Activated CD4-positive, alpha-beta T cell treated with anti-CD3 and anti-CD28 coated beads, Interleukin-10, Interleukin-2, amounts not matched to agents 100 ng/mL and 50 ng/mL, durations not matched to agents 16 hours and 8 hours (primary cell): ENCODE data around the gene WDR19.

Experiments
- DNase-seq: peaks from one replicate; pipeline ENCODE4 v3.0.0-alpha.2; 2020

WDR19 gene

DNA sequence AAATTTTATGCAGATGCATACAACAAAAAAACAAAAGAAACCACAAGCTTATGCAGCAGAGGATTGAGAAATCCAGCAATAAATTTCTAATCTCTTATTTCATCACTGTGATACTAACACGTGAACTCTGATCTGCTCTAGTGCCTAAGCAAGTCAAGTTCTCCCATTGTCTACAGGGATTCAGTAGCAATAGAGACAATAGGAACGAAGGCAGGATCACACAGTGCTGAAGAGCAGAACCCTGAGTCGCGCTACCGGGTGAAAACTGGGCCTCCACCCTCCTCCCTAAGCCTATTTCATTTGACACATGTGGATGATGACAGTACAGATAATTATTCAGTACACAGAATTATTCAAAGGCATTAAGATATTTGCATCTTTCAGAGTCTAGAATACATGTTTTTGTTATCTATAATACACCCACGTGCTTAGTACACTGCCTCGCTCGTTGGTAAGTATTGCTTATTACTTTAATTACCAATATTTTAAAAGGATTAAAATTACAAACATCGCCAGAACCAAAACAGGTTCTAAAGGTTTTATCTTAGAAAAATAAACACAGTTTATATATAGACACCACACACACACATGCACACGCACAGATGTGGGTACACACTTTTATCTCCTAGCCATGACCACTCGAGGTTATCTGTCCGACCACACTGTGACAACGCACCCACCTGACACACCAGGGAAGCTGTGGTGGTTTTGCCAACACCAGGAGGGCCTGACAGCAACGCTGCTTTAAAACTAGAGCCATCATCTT, 123.8 kb downstream of the WDR19 start:
- DNase-seq, result no peak

DNA sequence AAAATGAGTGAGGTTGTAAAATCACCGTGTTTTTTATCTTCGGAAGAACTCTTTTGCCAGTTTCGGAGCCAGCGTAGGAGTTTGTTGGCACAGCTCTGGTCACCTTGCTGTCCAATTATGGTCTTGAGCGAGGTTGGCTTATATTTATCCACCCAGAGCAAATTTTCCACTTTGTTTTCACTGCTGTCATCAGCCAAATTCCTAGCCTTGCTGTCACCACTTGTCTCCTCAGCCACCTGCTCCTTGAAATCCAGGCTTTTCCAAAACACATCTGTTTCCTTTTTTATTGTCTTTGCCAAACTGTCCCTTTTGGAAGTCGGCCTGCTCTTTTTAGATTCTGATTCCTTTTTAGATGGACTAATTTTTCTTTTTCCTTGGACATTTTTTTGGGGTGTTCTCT, 126.3 kb downstream of the WDR19 start:
- DNase-seq, result no peak

DNA sequence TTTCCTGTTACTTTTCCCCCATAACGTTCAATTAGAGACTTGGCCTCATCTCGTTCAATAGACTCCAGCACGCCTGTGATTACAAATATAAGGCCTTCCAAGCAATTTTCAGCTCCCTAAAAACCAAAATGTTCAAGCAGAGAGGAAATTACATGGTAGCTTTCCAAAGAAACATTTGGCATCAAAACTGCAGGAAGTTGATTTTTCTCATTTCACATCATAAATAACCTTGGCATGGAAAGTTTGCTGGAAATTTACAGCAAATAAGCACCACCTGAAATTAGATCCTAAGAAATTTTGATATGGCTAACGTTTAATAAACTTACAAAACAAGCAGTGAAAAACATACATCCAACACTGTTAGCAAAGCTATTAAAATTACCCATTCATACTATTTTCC, 130.5 kb downstream of the WDR19 start:
- DNase-seq, result no peak

DNA sequence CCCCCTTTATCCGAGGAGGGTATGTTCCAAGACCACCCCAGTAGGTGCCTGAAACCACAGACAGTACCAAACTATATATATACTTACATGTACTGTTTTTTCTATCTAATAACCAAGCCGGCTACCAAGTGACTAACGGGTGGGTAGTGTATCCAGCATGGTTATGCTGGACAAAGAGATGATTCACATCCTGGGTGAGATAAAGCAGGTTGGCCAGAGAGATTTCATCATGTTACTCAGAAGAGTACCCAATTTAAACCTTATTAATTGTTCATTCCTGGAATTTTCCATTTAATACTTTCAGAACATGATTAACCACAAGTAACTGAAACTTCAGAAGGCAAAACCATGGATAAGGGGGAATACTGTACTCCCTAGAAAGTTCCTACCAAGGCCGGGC, 137.3 kb downstream of the WDR19 start:
- peak; percentile 9 for DNase-seq

DNA sequence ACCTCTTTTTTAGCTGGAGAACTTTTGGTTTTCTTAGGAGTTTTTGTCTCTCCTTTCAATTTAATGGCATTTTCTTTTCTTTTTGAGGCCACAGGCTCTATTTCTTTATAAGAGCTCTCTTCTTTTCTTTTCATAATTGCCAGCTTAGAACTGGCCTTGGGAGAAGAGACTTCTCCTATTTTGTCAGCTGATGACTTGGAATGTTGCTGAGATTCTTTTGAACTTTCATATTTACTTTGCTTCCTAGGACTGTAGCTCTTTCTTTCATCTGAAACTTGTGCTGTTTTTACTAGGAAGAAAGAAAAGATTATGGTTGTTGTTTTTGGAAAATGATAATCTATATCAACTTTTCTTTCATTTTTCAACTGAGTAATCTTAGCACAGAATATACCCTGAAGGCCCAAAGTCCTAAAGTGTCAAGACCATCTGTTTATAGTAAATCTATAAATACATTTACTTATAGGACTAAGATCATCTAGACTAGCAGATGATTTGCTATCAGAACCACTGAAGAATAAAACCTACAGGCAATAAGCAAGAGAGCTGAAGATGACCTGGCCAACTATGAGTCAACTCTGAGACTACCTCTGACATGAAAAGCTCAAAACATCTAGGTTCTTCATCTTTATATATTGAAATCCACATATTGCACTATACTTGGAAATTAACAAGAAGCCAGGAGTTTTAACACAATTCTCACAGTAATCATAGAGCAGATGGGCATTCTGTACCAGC, 138.2 kb downstream of the WDR19 start:
- no peak for DNase-seq

DNA sequence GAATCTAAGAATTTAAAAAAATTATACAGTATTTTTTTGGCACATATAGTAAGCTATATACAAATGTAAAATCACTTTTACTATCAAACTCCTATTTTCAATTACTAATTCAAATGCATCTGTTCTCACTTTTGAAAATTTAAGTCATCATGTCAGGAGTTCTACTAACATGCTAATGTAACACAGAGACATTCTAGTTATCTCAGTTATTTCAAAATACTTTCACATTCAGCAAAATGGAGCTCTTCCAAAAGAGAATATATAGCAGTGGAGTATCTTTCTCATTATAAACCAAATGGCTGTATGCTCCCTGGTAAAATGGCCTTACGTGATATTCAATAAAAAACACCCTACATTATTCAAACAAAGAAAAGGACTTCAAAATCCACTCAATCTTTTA, 141.5 kb downstream of the WDR19 start:
- no peak for DNase-seq

DNA sequence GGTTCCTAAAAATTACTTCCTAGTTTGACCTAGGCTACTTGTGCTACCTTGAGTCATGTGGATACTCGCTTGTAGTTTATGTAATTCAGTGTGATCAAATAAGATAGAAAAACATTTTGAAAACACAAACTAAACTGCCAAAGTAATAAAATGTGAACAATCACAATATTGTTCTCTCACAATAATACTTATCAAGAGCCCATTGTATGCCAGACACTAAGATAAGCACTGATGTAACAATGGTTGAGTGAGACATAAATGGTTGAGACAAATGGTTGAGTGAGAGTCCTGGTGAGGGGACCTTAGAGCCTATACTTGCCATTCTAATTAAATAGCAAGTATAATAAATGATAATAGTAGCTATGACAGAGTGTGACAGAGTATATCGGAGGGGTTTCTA, 142.1 kb downstream of the WDR19 start:
- DNase-seq, result no peak

DNA sequence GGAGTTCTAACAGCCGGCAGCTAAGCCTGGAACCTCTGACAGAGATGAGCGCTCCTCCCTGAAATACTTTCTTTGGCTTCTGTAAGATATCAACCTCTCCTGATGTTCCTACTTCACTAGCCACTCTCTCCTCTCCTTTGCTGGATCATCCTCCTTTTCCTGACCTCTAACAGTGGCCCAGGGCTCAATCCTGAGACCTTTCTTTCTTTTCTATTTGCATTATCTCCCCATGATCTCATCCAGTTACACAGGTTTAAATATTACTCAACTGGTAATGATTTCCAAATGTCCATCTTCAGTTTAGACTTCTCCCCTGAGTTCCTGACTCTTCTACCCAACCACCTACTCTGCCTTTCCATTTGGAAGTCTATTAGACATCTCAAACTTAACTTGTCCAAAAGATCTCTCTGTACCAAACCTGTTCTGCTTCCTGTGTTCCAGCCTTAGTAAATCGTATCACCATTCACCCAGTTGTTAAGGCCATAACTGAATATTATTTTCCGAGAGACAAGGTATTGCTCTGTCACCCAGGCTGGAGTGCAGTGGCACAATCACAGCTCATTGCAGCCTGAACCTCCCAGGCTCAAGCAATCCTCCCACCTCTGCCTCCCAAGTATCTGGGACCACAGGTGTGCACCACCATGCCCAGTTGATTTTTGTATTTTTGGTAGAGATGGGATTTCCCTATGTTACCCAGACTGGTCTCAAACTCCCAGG, 142.7 kb downstream of the WDR19 start:
- no peak for DNase-seq

DNA sequence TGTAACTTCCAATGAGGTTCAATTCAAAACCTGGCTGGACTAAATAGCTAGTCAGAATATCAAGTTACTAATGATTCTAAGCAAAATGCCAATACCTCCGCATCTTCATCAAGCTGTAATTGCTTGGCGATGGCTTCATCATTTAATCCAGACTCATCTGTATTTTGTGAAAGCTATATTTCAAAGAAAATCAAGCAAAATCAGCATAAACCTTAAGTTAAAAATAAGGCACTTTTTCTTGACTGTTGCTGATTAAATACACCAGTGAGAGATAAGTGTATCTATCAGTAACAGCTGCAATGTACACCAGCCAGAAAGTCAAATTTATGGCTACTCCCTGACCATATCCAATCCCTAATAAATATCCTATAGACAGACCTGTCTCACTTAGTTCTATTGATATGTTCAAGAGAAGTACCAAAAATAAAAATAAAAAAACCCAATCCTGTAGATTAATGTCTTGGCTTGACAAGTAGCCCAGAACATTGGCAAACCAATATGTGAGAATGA, 144.2 kb downstream of the WDR19 start:
- DNase-seq, result no peak

DNA sequence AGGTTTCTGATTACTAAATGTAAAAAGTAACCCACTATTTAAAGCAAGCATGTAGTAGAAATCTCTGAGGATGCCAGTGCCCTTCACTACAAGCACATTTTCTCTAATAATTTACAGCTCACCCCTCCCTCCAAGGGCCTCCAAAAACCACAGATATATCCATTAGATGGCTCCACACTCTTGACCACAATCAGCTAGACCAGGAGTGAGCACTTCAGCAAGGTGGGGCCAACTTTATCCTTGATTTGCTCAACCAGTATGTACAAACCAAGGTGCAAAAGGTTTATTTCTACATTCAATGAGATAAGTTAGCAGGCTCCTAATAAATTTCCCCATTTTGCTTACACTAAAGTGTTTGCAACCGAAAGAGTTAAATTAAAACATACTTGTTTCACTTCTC, 148.0 kb downstream of the WDR19 start:
- DNase-seq, result no peak

DNA sequence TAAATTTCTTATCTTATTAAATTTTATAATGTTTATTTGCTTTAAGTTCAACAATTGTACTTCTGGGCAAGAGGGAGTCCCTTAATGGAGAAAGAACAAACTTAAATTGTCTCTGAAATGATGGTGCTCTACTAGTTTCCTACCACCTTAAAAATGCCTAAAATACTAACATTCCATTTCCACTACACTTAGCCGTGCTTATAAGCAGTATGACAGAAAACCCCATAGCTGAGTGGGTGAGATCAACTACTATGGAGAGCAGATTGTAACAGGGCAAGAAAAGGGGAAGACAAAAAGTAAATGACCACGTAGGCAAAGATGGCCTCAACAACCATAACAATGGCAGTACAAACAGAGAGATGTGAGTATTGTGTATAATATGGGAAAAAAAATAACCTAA, 148.9 kb downstream of the WDR19 start:
- no peak for DNase-seq
